ENCODE data around the gene FAM78A.

The FAM78A gene

DNA sequence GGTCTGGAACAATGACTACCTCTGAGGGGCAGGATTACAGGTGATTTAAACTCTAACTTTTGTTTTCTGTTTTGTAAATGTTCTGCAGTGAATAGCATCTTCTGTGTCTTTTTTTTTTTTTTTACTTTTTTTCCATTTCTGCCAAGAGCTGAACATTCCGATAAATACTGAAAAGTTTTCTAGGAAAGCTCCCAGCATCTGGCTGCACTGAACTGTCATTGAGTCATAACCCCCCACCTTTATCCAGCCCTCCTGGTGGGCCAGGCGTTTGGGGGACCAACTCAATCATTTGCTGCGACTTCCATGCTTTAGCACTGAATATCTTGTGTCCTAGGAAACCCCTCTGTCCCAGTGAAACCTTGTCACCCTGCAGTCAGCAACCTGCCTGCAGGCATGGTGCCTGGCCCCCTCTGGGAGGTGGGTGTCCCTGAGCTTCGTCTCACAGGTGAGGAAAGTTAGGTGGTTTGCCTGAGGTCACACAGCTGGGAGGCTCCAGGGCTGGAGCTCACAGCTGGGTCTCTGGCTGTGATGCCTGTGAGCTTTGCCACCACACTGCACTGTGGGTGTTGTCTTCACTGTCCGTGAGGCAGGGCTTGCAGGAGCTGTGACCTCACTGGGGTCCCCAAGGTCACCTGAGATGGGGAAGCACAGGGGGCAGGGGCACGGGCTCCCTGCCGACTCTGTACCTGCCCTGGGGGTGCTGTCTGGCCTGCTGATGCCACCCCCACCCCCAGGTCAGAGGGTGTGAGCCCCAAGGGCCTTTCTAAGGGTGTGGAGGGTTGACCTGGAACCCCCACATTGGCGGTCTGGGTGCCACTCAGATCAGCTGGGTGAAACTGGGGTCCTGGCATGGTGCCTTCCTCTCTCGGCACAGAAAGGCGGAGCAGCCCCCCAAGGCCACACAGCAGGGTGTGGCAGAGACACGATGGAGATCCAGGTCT lies 27.3 kb upstream of the FAM78A start:
- no peak for DNase-seq (ENCODE audit: low spot score)

DNA sequence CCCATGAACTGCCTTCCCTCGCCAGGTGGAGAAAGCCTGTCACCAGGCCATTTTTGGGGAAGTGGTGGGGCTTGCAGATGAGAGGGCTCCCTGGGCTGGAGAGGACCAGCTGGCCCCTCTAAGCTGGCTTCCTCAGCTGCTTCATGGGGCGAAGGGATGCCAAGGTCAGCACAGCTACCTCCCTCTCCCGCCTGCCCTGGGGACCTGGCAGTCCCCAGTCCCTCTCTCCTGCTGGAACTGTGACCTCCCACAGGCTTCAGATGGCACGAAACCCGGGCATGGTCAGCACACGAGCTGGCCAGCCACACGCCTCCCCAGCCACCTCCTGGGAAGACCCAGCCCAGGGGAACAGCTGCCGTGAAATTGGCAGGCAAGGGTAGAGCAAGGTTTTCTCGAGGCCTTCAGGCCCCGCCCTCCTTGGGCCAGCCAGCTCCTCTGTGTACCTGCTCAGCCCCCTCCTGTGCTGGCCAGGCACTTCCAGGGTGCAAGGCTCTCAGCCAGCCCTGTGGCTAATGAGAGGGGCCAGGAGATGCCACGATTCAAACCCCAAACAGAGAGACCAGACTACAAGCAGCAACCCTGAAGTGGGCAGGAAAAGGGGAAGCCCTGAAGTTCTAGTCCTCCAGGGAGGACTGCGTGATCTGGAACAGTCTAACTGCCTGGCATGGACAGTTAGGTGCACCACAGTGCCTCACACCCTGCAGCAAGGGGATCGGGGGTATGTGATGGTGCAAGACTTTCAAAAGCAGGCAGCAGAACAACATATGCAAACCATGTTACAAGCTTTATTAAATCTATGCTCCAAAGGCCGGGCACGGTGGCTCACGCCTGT lies 26.1 kb upstream of the FAM78A start:
- DNase-seq (ENCODE audit: low spot score), result no peak

DNA sequence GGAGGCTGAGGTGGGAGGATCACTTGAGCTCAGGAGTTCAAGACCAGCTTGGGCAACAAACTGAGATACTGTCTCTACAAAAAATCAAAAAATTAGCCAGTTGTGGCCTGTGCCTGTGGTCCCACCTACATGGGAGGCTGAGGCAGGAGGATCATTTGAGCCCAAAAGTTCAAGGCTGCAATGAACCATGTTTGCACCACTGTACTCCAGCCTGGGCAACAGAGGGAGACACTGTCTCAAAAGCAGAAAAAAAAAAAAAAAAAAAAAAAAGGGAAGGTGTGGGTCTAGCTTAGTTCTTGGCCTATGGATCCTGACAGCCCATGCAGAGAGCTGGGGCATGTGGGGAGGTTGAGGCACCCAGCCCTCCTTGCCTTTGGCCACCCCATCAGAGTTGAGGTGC lies 24.1 kb upstream of the FAM78A start:
- no peak for DNase-seq (ENCODE audit: low spot score)

DNA sequence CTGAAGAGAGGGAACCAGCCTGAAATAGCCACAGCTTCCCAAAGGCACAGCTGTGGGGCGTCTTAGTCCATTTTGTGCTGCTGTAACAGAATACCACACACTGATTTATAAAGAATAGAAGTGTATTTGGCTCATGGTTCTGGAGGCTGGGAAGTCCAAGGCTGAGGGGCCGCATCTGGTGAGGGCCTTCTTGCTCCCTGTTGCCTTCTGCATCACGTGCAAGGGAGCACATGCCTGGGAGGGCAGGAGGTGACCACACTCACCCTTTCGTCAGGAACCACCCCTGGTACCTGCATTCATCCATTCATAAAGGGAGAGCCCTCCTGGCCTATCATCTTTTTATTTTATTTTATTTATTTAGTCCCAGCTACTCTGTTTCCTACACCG lies 23.6 kb upstream of the FAM78A start:
- no peak for DNase-seq (ENCODE audit: low spot score)

DNA sequence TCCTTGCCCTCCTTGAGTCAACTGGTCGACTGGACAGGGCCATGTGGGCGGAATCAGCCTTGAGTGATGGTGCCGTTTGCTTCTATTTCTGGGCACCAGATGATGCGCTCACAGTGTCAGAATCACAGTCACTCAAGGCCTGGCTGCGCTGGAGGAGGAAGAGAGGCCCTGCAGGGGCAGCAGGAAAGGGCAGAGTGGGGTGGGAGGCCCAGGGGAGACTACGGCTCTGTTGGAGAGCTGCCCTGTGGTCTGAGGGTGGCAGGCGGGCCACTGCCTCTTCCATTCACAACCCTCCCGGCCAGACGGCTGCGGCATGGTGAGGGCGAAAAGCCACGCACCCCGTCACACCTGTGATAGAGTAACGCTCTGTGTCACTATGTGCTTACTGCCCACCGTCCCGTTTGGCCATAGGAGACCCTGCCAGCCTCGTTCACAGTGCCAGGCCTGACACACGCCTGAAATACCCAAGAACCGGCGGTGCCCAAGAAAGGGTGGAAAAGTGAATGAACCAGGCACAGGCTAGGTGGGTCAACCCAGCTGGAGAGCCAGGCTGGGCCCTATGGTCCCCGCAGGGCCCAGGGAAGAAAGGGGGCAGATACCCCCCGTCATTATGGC lies 23.1 kb upstream of the FAM78A start:
- no peak for DNase-seq (ENCODE audit: low spot score)

DNA sequence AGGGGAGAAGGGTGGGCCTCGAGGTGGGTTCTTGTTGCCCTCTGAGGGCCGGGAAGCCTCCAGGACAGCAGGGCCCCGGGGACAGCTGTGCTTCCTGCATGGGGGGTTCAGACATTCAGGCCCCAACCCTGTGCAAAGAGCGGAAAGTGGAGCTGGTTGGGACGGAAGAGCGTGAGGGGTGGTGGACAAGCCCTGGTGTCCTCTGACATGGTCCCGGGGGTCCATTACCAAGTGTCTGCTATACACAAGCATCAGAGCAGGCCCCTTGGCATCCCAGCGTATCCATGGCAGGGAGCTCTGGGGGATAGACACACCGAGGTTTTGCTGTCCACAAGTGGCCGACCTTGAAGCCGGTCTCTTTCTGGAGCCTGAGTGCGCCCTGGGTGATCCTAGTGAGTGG lies 22.5 kb upstream of the FAM78A start:
- no peak for DNase-seq (ENCODE audit: low spot score)

DNA sequence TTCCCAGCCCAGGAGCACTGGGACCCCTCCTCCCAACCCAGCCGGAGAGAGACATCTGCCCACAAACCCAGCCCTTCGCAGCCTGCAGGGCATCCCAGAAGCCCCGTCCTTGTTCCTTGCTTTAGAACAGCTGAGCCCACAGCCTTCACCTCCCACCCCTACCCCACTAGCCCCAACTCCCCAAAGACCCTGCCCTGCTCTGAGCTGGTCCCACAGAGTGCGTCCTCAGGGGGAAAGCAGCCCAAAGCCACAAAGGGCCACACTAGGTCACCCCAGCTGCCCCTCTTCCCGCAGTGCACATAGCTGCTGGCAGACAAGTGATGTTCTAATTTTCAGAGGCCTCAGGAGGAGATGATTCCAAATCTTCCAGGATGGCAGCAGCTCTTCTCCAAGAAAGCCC lies 22.0 kb upstream of the FAM78A start:
- DNase-seq (ENCODE audit: low spot score), result no peak

DNA sequence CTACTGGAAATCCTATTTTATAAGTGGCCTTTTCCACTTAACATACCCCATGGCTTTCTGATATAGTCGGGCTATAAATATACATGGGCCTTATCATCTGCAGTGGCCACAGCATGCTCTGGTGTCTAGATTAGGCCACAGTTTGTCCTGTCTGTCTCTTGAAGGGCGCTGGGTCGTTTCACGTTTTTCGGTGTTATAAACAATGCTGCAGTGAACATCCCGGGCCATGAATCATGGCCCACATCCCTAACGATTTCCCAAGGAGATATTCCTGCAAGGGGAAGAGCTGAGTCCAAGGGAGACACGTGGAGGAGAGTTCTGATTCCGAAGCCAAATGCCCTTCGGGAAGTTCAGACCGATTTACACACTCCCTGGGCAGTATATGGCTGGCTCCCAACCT lies 21.6 kb upstream of the FAM78A start:
- no peak for DNase-seq (ENCODE audit: low spot score)

DNA sequence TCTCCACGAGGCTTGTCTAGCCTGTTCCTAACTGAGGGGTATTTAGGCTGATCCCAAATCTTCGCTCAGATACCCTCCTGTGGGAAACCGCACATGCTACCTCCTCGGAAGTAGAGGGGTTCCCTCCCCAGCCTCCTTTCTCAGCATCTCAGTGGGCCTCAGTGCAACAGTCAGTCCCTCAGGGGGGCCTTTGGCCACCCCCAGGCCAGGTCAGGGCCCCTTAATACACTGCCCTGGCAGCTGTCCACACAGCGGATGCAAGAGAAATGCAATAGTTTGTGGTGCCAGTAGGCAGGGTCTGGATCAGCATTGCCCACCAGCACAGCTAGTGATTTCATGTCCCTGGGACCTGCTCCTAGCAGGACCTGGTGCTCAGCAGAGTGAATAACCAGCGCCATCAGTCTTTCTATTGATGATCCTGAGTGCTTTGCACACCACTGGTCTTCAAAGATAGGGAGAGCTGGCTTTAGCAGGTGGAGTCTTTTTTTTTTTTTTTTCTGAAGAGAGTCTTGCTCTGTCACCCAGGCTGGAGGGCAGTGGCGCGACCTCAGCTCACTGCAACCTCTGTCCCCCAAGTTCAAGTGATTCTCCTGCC lies 20.7 kb upstream of the FAM78A start:
- no peak for DNase-seq (ENCODE audit: low spot score)

DNA sequence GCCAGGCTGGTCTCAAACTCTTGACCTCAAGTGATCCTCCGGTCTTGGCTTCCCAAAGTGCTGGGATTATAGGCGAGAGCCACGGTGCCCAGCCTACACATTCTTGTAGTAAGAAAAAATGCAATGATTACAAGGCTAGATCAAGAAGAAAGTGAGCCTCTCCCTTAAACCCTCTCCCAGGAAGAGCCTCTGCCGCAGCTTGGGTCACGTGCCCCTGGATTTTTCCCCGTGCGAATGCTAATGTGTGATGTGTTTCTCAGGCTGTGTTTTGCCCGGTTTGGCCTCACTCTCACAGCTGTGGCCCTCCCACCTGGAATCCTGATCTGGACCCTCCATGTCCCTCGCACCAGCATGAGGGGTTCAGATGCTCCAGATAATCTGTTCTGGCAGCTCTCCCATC lies 20.1 kb upstream of the FAM78A start:
- DNase-seq (ENCODE audit: low spot score), result no peak

DNA sequence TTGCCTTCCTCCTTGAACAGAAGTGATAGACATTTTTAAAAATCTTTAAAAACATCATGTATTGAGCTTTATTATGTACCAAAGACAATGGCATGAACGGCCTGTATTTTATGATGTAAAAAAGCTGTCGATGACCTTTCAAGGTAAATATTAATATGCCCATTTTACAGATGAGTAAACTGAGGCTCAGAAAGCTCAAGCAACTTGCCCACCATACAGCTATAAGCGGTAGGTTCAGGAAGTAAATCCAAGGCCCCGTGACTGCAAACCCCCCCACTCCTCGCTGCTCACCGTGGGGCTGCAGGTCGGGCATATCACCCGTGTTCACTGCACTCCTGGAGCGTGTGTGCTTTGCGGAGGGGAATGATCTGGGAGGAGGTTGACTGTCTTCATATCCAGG lies 16.6 kb upstream of the FAM78A start:
- no peak for DNase-seq (ENCODE audit: low spot score)

DNA sequence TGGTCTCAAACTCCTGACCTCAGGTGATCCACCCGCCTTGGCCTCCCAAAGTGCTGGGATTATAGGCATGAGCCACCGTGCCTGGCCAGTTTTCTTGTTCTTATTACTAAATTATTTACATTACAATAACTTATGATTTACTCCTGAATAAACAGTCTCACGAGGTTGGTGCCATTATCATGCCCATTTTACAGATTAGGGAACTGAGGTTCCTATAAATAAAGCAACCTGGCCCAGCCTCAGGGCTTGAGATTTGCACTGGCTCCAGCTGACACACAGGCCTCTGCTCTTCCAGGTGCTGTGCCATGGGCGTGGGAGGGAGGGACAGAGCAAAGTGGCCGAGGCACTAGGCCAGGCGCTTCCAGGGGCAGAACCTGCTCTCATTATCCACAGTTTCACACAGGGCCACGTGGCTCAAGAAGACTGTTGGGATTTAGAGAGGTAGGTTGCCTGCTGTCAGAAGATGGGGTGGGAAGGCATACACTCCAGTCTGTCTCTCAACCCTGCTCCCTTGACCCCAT lies 15.5 kb upstream of the FAM78A start:
- no peak for DNase-seq (ENCODE audit: low spot score)

DNA sequence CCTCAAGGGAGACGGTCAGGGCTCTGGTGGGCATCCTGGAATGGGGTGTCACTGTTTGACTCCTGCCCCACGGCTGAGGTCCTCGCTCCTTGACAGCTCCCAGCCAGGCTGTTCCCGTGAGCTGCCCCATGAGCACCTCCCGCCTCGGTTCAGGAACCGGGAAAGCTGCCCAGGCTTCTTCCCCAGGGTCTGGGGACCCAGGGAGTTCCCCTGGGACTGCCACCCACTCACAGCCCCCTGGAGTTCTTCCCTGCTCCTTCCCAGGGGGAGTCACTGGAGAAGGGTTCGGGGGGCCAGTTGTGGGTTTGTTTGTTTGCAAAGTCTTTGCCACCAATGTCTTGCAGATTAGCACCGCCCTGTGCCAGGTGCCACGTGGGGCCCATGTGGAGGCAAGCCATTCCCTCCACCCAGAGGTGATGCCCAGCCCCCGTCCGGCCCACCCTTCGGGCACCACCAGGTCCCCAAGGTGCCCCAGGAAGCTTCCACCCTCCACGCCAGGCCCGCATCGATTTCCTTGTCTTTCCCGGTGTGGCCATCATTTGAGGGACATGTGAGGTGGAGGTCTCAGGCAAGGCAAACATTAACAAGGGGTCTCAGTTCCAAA lies 14.6 kb upstream of the FAM78A start:
- no peak for DNase-seq (ENCODE audit: low spot score)

DNA sequence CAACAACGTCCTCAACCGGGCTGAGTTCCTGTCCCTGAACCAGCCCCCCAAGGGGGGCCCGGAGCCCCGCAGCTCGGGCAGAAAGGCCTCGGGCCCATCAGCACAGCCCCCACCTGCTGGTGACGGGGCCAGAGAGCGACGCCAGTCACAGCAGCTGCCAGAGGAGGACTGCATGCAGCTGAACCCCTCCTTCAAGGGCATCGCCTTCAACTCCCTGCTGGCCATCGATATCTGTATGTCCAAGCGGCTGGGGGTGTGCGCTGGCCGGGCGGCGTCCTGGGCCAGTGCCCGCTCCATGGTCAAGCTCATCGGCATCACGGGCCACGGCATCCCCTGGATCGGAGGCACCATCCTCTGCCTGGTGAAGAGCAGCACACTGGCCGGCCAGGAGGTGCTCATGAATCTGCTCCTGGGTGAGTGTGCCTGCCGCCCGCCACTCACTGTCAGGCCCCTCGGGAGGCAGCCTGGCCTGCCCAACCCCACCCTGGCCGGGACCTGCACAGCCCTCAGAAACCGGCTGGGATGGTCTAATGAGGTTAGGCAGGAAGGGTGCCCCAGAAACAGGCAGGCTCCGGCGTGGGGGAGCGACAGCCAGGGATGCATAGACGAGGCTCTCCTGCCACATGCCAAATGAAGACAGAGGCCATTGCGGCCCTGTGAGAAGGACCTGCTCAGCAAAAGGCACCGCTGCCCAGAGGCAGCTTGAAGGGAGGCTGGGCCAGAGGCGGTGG lies 13.9 kb upstream of the FAM78A start:
- peak; percentile 27 for DNase-seq (ENCODE audit: low spot score)

DNA sequence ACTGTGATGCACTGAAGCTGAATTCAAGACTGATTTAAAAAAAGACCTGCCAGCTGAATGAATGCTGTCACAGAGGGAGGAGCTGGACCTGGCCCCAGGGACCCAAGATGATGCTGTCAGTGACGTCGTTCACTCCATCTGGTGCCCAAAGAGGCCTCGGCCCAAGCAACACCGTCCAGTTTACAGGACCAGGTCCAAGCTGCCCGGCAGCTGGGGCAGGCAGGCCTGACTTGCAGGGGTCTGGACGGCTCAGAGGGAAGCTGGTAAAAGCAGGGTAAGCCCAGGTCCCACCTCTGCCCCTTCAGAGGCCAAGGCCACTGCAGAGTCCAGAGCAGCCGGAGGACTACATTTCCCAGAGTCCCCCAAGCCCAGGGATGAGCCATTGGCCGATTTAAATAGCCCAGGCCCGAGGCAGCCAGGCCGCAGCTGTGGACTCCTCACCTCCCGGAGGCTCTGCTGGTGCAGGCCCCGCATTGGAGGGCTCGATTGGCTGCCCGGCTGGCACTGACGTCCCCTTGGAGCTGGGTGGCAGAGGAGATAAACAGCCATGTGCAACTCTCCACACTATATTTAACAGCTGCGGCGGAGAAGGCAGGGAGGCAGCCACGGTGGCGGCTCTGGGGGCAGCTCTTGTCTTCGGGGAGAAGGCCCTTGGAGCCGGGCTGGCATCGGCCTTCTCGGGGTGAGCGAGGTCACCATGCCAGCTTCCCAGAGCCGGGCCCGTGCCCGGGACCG lies 13.2 kb upstream of the FAM78A start, which contains the start of gene PLPP7:
Gene PLPP7 (plus strand): TSS at position 423 of the 735 bp plus-strand sequence. CDS start 275 bp downstream, at position 698.
- peak; percentile 81 for DNase-seq (ENCODE audit: low spot score)

DNA sequence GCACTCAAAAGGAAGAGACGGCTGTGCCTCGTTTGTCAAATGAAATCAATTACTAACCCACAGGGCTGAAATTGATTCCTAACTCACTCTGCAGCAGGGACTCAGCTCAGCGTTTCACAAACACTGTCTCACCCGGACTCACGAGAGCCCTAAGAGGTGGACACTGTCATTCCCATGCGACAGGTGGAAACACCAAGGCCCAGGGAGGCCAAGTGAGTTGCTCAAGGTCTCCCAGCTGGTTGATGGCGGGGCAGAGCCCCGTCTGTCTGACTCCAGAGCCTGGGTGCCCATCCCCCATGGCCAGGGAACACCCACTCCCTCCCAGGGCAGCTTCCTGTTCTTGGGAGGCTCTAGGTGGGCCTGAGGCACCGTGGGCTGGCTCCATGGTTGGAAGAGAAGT lies 11.9 kb upstream of the FAM78A start:
- DNase-seq (ENCODE audit: low spot score), result no peak

DNA sequence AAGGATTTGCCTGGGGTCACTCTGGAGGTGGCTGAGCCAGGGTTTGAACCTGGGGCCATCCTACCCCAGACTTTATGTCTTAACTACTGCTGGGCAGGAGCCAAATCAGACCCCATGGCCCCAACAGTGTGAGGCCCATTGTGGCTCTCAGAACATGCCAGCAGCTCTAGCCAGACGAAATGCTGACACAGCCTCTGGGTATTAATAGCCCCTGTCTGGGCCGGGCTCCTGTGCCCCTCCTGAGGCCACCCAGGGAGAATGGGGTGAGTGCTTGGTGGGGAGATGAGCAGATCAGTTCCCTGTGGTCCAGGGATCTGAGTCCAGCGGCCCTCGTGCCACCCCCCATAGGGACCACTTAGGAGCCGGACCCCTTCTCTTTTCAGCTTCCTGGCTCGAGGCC lies 11.0 kb upstream of the FAM78A start:
- DNase-seq (ENCODE audit: low spot score), result no peak

DNA sequence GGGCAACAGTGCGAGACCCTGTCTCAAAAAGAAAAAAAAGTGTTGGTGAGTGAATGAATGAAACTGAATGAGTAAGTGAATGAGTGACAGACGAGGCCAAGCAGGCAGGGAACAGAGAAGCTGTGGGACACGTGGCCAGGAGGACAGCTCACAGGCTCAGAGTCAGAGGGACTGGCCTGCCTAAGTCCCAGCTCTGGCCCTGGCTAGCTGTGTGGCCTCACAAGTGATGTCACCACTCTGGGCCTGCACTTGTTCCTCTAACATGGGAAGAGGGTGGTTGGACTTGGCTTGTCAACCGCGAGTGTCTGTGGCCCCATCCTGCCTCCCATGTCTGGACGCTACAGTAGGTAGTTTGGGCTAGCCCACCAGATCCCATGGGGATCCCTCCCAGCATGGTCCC lies 8.5 kb upstream of the FAM78A start:
- DNase-seq (ENCODE audit: low spot score), result no peak

DNA sequence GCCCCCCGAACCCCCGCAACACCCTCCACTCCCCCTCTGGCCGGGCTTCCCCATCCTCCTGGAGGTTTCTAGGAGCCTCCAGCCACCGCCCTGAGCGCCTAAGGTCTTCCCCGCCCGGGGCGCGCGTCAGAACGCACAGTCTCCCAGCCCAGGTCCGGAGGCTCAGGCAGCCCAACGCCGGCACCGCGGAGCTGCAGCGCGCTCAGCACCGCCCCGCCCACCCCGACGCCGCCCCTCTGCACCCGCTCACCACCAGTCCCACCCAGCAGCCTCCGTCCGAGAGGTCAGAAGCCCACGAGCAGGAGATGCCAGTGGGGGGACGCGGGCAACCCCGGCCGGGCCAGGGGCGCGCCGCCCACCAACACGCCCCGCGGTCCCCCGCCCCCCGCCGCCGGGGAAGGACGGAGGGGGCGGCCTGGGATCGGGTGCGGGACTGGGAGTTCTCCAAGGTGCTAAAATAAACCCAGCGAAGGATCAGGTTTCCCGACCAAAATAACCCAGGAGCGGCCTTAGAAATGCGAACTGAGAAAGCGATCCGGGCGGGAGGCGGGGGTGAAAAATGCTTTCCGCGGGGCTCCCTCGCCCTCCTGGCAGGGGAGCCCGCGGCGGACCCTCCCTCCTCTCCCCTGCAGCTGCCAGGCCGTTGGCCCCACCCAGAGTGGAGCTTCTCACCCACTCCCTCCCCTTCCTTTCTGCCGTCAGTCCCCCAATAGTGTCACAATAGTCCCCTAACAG lies 6.5 kb upstream of the FAM78A start:
- DNase-seq (ENCODE audit: low spot score), result no peak
